ENCODE measurements around the gene JARID2. TPM values are rescaled to one million over a fixed set of nuclear protein-coding genes. Genes with fewer than 3 reads are reported as not detected.

The JARID2 gene
- total RNA-seq, 4 donors from 2014 or later = 11.6 to 22.5 (median 16.4) TPM

- DNase-seq = no peak
- ATAC-seq = no peak
- Histone ChIP-seq H3K36me3 (no peaks in the 10 kb centered on the region), H3K4me3 (no peak overlapping the region), H3K4me1 (peaks cover 37 to 39% of the 10 kb centered on the region in 2 donors), H3K9me3 (no peaks in the 10 kb centered on the region), H3K27ac (no peak overlapping the region), H3K27me3 (no peaks in the 10 kb centered on the region)
- TF ChIP-seq CTCF (IDR thresholded peaks at IDR 0.05 in 4 of 5, conservative IDR thresholded peaks at IDR 0.05 in 1 of 5) (no peak), POLR2A (IDR thresholded peaks at IDR 0.05) (no peak)
- intact Hi-C loops (cut with DNase I; ENCODE audit: low total_unique reads) (no loop called here), in situ Hi-C loops (cut with MboI; ENCODE audit: low sequenced_read_pairs in 4 of 4) (no loop called here)
Observed at GRCh38 chr6:15343490-15344191, 97.8 kb downstream of the JARID2 start.

DNA sequence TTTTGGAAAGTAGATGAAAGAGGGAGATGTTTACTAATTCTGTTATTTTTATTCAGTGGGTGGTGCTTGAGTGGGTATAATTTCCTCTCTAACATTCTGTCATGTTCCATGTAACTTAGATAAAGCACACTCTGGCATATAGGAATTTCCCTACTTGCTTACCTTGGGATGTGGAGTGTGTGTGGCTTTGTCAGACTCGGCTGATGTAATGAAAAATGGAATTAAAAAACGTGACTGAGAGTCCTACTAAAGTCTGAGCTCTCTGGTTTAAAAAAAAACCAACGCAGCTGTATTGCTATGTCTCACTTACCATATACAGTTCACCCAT lies 98.3 kb downstream of the JARID2 start:
- peaks cover 37 to 39% of the 10 kb centered on the region in 2 donors for H3K4me1 ChIP-seq
- H3K27ac ChIP-seq = no peak overlapping the region
- H3K27me3 ChIP-seq = no peaks in the 10 kb centered on the region
- no peak for TF ChIP-seq CTCF (IDR thresholded peaks at IDR 0.05 in 4 of 5, conservative IDR thresholded peaks at IDR 0.05 in 1 of 5)
- TF ChIP-seq POLR2A (IDR thresholded peaks at IDR 0.05) = no peak
- no peaks in the 10 kb centered on the region for H3K9me3 ChIP-seq
- intact Hi-C loops (cut with DNase I; ENCODE audit: low total_unique reads) (no loop called here), in situ Hi-C loops (cut with MboI; ENCODE audit: low sequenced_read_pairs in 4 of 4) (no loop called here)
- ATAC-seq (peak in 1 of 2 donors; percentile 7), DNase-seq (no peak)
- H3K36me3 ChIP-seq = no peaks in the 10 kb centered on the region
- no peak overlapping the region for H3K4me3 ChIP-seq

DNA sequence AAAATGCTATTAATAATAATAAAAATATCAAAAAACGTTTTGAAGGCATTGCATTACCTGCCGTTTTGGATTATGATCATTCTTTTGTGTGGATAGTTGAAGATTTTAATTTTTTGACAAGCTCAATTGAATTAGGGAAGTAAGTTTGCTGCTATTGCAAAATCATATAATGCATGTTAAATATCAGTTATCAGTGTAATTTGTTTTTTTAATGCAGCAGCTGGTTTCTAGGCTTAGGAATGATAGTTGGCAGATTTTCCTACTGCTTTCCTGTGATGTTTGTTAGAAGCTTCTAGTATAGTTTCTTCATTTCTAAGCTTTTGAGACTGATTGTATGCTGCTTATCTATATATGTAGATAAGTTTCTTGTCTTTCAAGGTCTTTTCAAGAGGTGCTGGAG lies 99.0 kb downstream of the JARID2 start:
- ATAC-seq (no peak), DNase-seq (no peak)
- Histone ChIP-seq H3K4me1 (peaks cover 37 to 39% of the 10 kb centered on the region in 2 donors), H3K27ac (no peak overlapping the region), H3K27me3 (no peaks in the 10 kb centered on the region), H3K4me3 (no peak overlapping the region), H3K36me3 (no peaks in the 10 kb centered on the region), H3K9me3 (no peaks in the 10 kb centered on the region)
- in situ Hi-C loops (cut with MboI; ENCODE audit: low sequenced_read_pairs in 4 of 4) (no loop called here), intact Hi-C loops (cut with DNase I; ENCODE audit: low total_unique reads) (no loop called here)
- no peak for TF ChIP-seq POLR2A (IDR thresholded peaks at IDR 0.05)
- TF ChIP-seq CTCF (IDR thresholded peaks at IDR 0.05 in 4 of 5, conservative IDR thresholded peaks at IDR 0.05 in 1 of 5) = no peak

DNA sequence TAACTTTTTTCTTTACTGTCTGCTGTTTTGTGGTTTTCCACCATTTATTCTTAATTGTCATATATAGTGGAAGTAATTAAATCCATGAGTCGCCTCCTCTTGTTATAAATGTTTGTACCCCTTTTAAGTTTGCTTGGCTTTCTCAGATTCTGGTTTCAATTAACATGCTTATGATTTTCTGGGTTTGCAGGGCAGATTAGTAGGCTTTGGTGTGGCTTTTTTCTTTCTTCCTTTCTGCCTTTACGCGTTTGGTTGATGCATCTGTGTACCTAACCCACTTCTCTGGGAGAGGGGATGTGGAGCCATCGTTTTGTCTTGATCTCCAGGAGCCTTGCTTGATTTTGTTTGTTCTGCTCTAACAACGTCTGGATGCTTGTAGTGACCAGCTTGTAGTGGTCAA lies 100.4 kb downstream of the JARID2 start:
- intact Hi-C loops (cut with DNase I; ENCODE audit: low total_unique reads) = no loop called here
- Histone ChIP-seq H3K27ac (no peak overlapping the region), H3K27me3 (no peaks in the 10 kb centered on the region), H3K9me3 (no peaks in the 10 kb centered on the region), H3K4me3 (no peak overlapping the region), H3K4me1 (peaks cover 36 to 37% of the 10 kb centered on the region in 2 donors), H3K36me3 (no peaks in the 10 kb centered on the region)
- DNase-seq = no peak
- no peak for ATAC-seq
- in situ Hi-C loops (cut with MboI; ENCODE audit: low sequenced_read_pairs in 4 of 4) = no loop called here
- TF ChIP-seq POLR2A (IDR thresholded peaks at IDR 0.05) (no peak), CTCF (IDR thresholded peaks at IDR 0.05 in 4 of 5, conservative IDR thresholded peaks at IDR 0.05 in 1 of 5) (no peak)

- no peaks in the 10 kb centered on the region for H3K9me3 ChIP-seq
- in situ Hi-C loops (cut with MboI; ENCODE audit: low sequenced_read_pairs in 4 of 4) (no loop called here), intact Hi-C loops (cut with DNase I; ENCODE audit: low total_unique reads) (no loop called here)
- peak overlapping the region in 1 of 4 donors; percentile 6 for H3K27ac ChIP-seq
- peaks cover 45 to 46% of the 10 kb centered on the region in 2 donors for H3K4me1 ChIP-seq
- ATAC-seq (no peak), DNase-seq (no peak)
- no peaks in the 10 kb centered on the region for H3K27me3 ChIP-seq
- no peak overlapping the region for H3K4me3 ChIP-seq
- no peaks in the 10 kb centered on the region for H3K36me3 ChIP-seq
- TF ChIP-seq CTCF (IDR thresholded peaks at IDR 0.05 in 4 of 5, conservative IDR thresholded peaks at IDR 0.05 in 1 of 5) = no peak
- TF ChIP-seq POLR2A (IDR thresholded peaks at IDR 0.05) = no peak
Observed at GRCh38 chr6:15348528-15348927, 102.7 kb downstream of the JARID2 start.

Data from gastrocnemius medialis (tissue), 4 donors.